Transverse colon (tissue), 4 donors: Measurements from ENCODE around the gene STMP1.

Experiments used
- POLR2A ChIP-seq: fragments of 450-650 bp; IDR thresholded peaks from one replicate; pipeline ENCODE4 v1.6.1; 2016; ENCODE audit warnings: antibody characterized with exemption, mild to moderate bottlenecking, moderate library complexity
- POLR2AphosphoS5 ChIP-seq, 3 donors: sonication (generic); formaldehyde crosslinking; IDR thresholded peaks; one replicate each; pipeline ENCODE4 v1.6.1; 2016; ENCODE audit warnings: antibody characterized with exemption in 3 of 3
- TF ChIP-seq, protein P1 (sequence below), 5 experiments: fragments of 200-600 bp in 3 of 5; fragments of 450-650 bp in 2 of 5; sonication (generic) in 3 of 5; IDR thresholded peaks; 1 replicate in 2 of 5; 2 replicates in 3 of 5; pipeline ENCODE4 v1.5.1; 2016 to 2017; ENCODE audit warnings: antibody characterized with exemption in 5 of 5, inconsistent platforms in 3 of 5, mild to moderate bottlenecking in 2 of 5, moderate library complexity in 1 of 5

GRCh38 chr7:135669774-135670173, 7.5 kb downstream of the STMP1 start:
- TF ChIP-seq POLR2A (no peak), POLR2AphosphoS5 (IDR thresholded peaks at IDR 0.05) (no peak)
- TF ChIP-seq, protein P1, sequence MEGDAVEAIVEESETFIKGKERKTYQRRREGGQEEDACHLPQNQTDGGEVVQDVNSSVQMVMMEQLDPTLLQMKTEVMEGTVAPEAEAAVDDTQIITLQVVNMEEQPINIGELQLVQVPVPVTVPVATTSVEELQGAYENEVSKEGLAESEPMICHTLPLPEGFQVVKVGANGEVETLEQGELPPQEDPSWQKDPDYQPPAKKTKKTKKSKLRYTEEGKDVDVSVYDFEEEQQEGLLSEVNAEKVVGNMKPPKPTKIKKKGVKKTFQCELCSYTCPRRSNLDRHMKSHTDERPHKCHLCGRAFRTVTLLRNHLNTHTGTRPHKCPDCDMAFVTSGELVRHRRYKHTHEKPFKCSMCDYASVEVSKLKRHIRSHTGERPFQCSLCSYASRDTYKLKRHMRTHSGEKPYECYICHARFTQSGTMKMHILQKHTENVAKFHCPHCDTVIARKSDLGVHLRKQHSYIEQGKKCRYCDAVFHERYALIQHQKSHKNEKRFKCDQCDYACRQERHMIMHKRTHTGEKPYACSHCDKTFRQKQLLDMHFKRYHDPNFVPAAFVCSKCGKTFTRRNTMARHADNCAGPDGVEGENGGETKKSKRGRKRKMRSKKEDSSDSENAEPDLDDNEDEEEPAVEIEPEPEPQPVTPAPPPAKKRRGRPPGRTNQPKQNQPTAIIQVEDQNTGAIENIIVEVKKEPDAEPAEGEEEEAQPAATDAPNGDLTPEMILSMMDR (IDR thresholded peaks at IDR 0.05): no peak
